ENCODE measurements around the gene EYS.

EYS gene

DNA sequence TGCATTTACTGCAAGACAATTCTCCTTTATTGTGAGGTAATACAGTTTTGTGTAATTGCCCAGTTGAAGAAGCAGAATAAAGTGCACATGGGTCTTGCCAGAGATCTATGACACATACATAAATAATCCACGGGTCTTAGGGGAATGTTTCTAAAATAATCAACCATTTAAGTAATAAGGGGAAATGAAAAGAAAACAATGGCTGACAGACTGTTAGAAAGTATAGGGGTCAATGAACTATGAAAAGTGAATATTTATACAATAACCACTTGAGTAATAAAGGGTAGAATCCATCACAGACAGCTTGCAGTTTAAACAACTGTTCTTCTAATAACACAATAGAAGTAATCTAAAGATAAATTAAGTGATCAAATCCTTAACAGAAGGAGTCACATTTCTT, 477.2 kb downstream of the EYS start:
- no peak for TF ChIP-seq CTCF (IDR thresholded peaks at IDR 0.05; ENCODE audit: low read depth, low read length)
- TF ChIP-seq MAX (IDR thresholded peaks at IDR 0.05; ENCODE audit: low read depth, low read length), result no peak
- TF ChIP-seq POLR2A (IDR thresholded peaks at IDR 0.05; ENCODE audit: extremely low read depth, insufficient read length), result no peak
- no peak for TF ChIP-seq MYC (IDR thresholded peaks at IDR 0.05; ENCODE audit: low read depth, low read length)
- DNase-seq (ENCODE audit: low read depth), result no peak
- H3K4me3 ChIP-seq (ENCODE audit: low read depth, low read length), result no peak overlapping the region

GRCh38 chr6:65221153-65221552, 485.9 kb downstream of the EYS start:
- H3K4me3 ChIP-seq (ENCODE audit: low read depth, low read length), result no peak overlapping the region
- no peak for DNase-seq (ENCODE audit: low read depth)

DNA sequence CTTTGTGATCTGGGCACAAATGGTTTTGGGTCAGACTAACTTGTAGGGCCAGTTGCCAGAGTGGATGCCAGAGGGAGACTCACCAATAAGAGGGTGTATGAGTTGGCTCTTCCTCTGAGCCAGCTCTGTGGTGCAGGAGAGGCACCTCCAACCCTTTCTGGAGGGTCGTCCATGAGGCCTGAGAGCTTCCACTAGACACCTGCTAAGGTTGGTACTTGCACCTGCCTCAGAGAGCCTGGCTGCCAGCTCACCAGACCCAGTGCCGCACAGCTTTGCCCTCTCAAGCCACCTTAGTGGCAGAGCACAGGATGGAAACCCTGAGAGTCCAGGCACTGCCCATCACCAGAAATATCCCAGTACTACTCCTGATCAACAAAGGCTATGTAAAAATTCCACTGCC, 504.3 kb downstream of the EYS start:
- TF ChIP-seq CTCF (IDR thresholded peaks at IDR 0.05; ENCODE audit: low read depth, low read length) (no peak), MYC (IDR thresholded peaks at IDR 0.05; ENCODE audit: low read depth, low read length) (no peak), MAX (IDR thresholded peaks at IDR 0.05; ENCODE audit: low read depth, low read length) (no peak), POLR2A (IDR thresholded peaks at IDR 0.05; ENCODE audit: extremely low read depth, insufficient read length) (no peak)
- H3K4me3 ChIP-seq (ENCODE audit: low read depth, low read length), result no peak overlapping the region
- no peak for DNase-seq (ENCODE audit: low read depth)

More at GRCh38 chr6:65221153-65221552, 485.9 kb downstream of the EYS start:
- TF ChIP-seq MAX (IDR thresholded peaks at IDR 0.05; ENCODE audit: low read depth, low read length), result no peak
- TF ChIP-seq CTCF (IDR thresholded peaks at IDR 0.05; ENCODE audit: low read depth, low read length), result no peak
- no peak for TF ChIP-seq MYC (IDR thresholded peaks at IDR 0.05; ENCODE audit: low read depth, low read length)
- TF ChIP-seq POLR2A (IDR thresholded peaks at IDR 0.05; ENCODE audit: extremely low read depth, insufficient read length), result no peak

- no peak for TF ChIP-seq MYC (IDR thresholded peaks at IDR 0.05; ENCODE audit: low read depth, low read length)
- no peak for TF ChIP-seq POLR2A (IDR thresholded peaks at IDR 0.05; ENCODE audit: extremely low read depth, insufficient read length)
- no peak for TF ChIP-seq MAX (IDR thresholded peaks at IDR 0.05; ENCODE audit: low read depth, low read length)
- no peak for TF ChIP-seq CTCF (IDR thresholded peaks at IDR 0.05; ENCODE audit: low read depth, low read length)
- H3K4me3 ChIP-seq (ENCODE audit: low read depth, low read length), result no peak overlapping the region
Measured at GRCh38 chr6:65199683-65200082, 507.3 kb downstream of the EYS start.

DNA sequence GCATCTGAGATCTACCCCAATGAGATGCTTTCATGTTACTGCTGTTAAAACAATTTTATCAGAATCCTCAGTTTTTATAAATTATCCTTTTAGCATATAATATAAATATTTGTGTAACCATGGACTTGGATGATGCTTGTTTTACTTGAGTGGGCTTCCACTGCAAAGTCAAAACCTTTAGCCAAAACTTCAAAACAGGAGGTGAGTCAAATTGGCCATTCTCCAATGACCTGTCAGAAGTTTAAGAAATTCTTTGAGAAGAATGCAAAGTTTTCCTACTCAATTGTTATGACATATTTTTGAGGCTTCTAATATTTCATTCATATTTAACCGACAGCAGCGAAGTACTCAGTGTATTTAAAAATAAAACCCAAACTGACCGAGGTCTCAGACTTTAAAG, 507.9 kb downstream of the EYS start:
- TF ChIP-seq CTCF (IDR thresholded peaks at IDR 0.05; ENCODE audit: low read depth, low read length) (no peak), MAX (IDR thresholded peaks at IDR 0.05; ENCODE audit: low read depth, low read length) (no peak), MYC (IDR thresholded peaks at IDR 0.05; ENCODE audit: low read depth, low read length) (no peak), POLR2A (IDR thresholded peaks at IDR 0.05; ENCODE audit: extremely low read depth, insufficient read length) (no peak)
- no peak overlapping the region for H3K4me3 ChIP-seq (ENCODE audit: low read depth, low read length)
- DNase-seq (ENCODE audit: low read depth), result no peak

More at GRCh38 chr6:65199683-65200082, 507.3 kb downstream of the EYS start:
- DNase-seq (ENCODE audit: low read depth), result no peak

DNA sequence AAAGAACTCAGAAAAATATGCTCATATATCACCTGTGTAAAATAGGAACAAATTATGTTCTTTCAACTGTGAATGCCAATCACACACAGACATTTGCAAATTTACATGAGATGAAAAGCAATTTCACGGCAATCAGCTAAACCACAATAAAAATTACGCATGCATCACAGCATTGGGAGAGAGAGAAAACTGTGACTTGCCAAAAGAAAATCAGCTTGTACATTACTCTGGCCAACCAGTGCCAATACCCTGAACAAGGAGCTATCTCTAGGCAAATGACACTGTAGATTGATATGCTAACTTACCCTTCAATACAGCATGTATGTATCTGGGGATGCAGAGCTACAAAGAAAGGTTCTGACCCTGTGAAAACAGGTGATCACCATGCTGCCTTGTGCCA, 515.6 kb downstream of the EYS start:
- DNase-seq (ENCODE audit: low read depth), result no peak
- H3K4me3 ChIP-seq (ENCODE audit: low read depth, low read length), result no peak overlapping the region
- TF ChIP-seq CTCF (IDR thresholded peaks at IDR 0.05; ENCODE audit: low read depth, low read length) (no peak), POLR2A (IDR thresholded peaks at IDR 0.05; ENCODE audit: extremely low read depth, insufficient read length) (no peak)
